IMR-90 (cell line): Measurements from ENCODE around the gene PHOX2A. TPM values are rescaled to one million over a fixed set of nuclear protein-coding genes. Genes with fewer than 3 reads are reported as not detected.

Experiments used
- ATAC-seq: fragments of 200-7000 bp; cut with Tn5 transposase; 2 replicates; pipeline ENCODE4 v1.9.1; 2020; ENCODE audit warnings: low read depth, mild to moderate bottlenecking, moderate library complexity
- BruUV-seq: library from RNA; stranded (reverse); fragments of 400-500 nt; replicated peaks from 2 replicates; lab custom pipeline; 2021; lab: Mats Ljungman, UMichigan
- CTCF ChIA-PET: fragments of 300-600 bp; formaldehyde crosslinking; extraction: SDS; loops from one replicate; lab custom pipeline; 2021; ENCODE audit warnings: antibody characterized with exemption; lab: Yijun Ruan, JAX
- POLR2A ChIA-PET: fragments of 300-600 bp; sonication (Branson Sonifier 250); formaldehyde crosslinking; loops from one replicate; lab custom pipeline; 2022; ENCODE audit warnings: antibody characterized with exemption; ENCODE audit not compliant: unreplicated experiment; lab: Charles Lee
- DNase-seq: peaks from one replicate; pipeline ENCODE4 v3.0.0; 2013
- H2AFZ ChIP-seq: replicated peaks from 2 replicates; pipeline ENCODE3; 2013; ENCODE audit warnings: low read length, mild to moderate bottlenecking; ENCODE audit not compliant: poor library complexity
- H2AK5ac ChIP-seq: 2 replicates; pipeline ENCODE4 v1.6.1; 2013; ENCODE audit warnings: low read depth, low read length, inconsistent platforms
- H2AK9ac ChIP-seq: replicated peaks from 2 replicates; pipeline ENCODE3; 2013; ENCODE audit warnings: mild to moderate bottlenecking, low read depth, low read length, moderate library complexity; ENCODE audit not compliant: poor library complexity
- H2BK120ac ChIP-seq: 2 replicates; pipeline ENCODE4 v1.6.1; 2013; ENCODE audit warnings: low read depth, low read length, inconsistent platforms
- H2BK15ac ChIP-seq: 3 replicates; pipeline ENCODE4 v1.6.1; 2013; ENCODE audit warnings: low read depth, low read length, inconsistent platforms
- H2BK20ac ChIP-seq: 2 replicates; pipeline ENCODE4 v1.6.1; 2013; ENCODE audit warnings: low read depth, mild to moderate bottlenecking, inconsistent platforms, low read length, moderate library complexity
- H2BK5ac ChIP-seq: 2 replicates; pipeline ENCODE4 v1.6.1; 2013; ENCODE audit warnings: mild to moderate bottlenecking, low read depth, low read length, inconsistent platforms; ENCODE audit not compliant: poor library complexity, severe bottlenecking
- H3K14ac ChIP-seq: replicated peaks from 2 replicates; pipeline ENCODE4 v1.6.1; 2013; ENCODE audit warnings: low read depth, low read length, inconsistent platforms
- H3K18ac ChIP-seq: 2 replicates; pipeline ENCODE4 v1.6.1; 2013; ENCODE audit warnings: low read depth, low read length, control low read depth
- H3K23ac ChIP-seq: 2 replicates; pipeline ENCODE4 v1.6.1; 2013; ENCODE audit warnings: low read depth, low read length, inconsistent platforms
- H3K27ac ChIP-seq: 2 replicates; pipeline ENCODE4 v1.5.1; 2013; ENCODE audit warnings: mild to moderate bottlenecking, control low read depth, low read length; ENCODE audit not compliant: insufficient read depth
- H3K27me3 ChIP-seq: 2 replicates; pipeline ENCODE4 v1.6.1; 2013; ENCODE audit warnings: low read length; ENCODE audit not compliant: control insufficient read depth, insufficient read depth
- H3K36me3 ChIP-seq: 2 replicates; pipeline ENCODE4 v1.6.1; 2013; ENCODE audit warnings: low read length, mixed read lengths; ENCODE audit not compliant: control insufficient read depth, insufficient read depth
- H3K4ac ChIP-seq: 2 replicates; pipeline ENCODE4 v1.6.1; 2013; ENCODE audit warnings: low read depth, low read length, inconsistent platforms
- H3K4me1 ChIP-seq: 2 replicates; pipeline ENCODE4 v1.6.1; 2013; ENCODE audit warnings: low read length, mixed read lengths; ENCODE audit not compliant: control insufficient read depth, insufficient read depth
- H3K4me2 ChIP-seq: 2 replicates; pipeline ENCODE4 v1.6.1; 2013; ENCODE audit warnings: low read depth, mild to moderate bottlenecking, control low read depth, low read length, moderate library complexity
- H3K4me3 ChIP-seq: 2 replicates; pipeline ENCODE4 v1.5.1; 2013; ENCODE audit warnings: low read depth, mild to moderate bottlenecking, control low read depth, low read length, moderate library complexity; ENCODE audit not compliant: insufficient read depth
- H3K56ac ChIP-seq: 2 replicates; pipeline ENCODE4 v1.6.1; 2013; ENCODE audit warnings: low read length, inconsistent platforms; ENCODE audit not compliant: insufficient read depth; ENCODE audit errors: extremely low read depth
- H3K79me1 ChIP-seq, 2 experiments: 2 replicates each; pipeline ENCODE4 v1.6.1; 2013; ENCODE audit warnings: low read length in 2 of 2, inconsistent platforms in 1 of 2, low read depth in 1 of 2
- H3K9ac ChIP-seq: 2 replicates; pipeline ENCODE4 v1.6.1; 2013; ENCODE audit warnings: low read depth, low read length, control low read depth
- H3K9me1 ChIP-seq: 2 replicates; pipeline ENCODE4 v1.6.1; 2013; ENCODE audit warnings: low read length, inconsistent platforms; ENCODE audit not compliant: insufficient read depth
- H3K9me3 ChIP-seq: 2 replicates; pipeline ENCODE4 v1.6.1; 2013; ENCODE audit warnings: low read length; ENCODE audit not compliant: control insufficient read depth, insufficient read depth
- H4K20me1 ChIP-seq: 2 replicates; pipeline ENCODE4 v1.6.1; 2013; ENCODE audit warnings: low read length, inconsistent platforms; ENCODE audit not compliant: insufficient read depth
- H4K5ac ChIP-seq: 2 replicates; pipeline ENCODE4 v1.6.1; 2013; ENCODE audit warnings: mild to moderate bottlenecking, low read depth, low read length, control low read depth
- H4K8ac ChIP-seq, 2 experiments: 2 replicates each; pipeline ENCODE4 v1.6.1; 2013; ENCODE audit warnings: low read depth in 2 of 2, low read length in 2 of 2, control low read depth in 1 of 2, inconsistent platforms in 1 of 2
- H4K91ac ChIP-seq: 2 replicates; pipeline ENCODE4 v1.6.1; 2013; ENCODE audit warnings: low read depth, low read length, inconsistent platforms; ENCODE audit not compliant: insufficient read depth
- BHLHE40 ChIP-seq: fragments of 150-350 bp; IDR thresholded peaks from 2 replicates; pipeline ENCODE4 v1.6.1; 2016; ENCODE audit warnings: mild to moderate bottlenecking, low read depth, low read length
- CEBPB ChIP-seq: IDR thresholded peaks from 2 replicates; pipeline ENCODE4 v1.6.1; 2012; ENCODE audit warnings: low read depth, low read length, improper control_type of control experiment
- CHD1 ChIP-seq: IDR thresholded peaks from 2 replicates; pipeline ENCODE4 v1.6.1; 2012; ENCODE audit warnings: low read depth, low read length, improper control_type of control experiment
- ELK1 ChIP-seq: fragments of 150-350 bp; IDR thresholded peaks from 2 replicates; pipeline ENCODE4 v1.6.1; 2016; ENCODE audit warnings: low read depth, mild to moderate bottlenecking, low read length, moderate library complexity, borderline replicate concordance
- FOS ChIP-seq: fragments of 150-350 bp; IDR thresholded peaks from 2 replicates; pipeline ENCODE4 v1.6.1; 2016; ENCODE audit warnings: low read depth, low read length
- MAFK ChIP-seq: IDR thresholded peaks from 2 replicates; pipeline ENCODE4 v1.6.1; 2012; ENCODE audit warnings: low read depth, low read length, improper control_type of control experiment
- MAZ ChIP-seq: IDR thresholded peaks from 2 replicates; pipeline ENCODE4 v1.6.1; 2012; ENCODE audit warnings: low read depth, mild to moderate bottlenecking, low read length, improper control_type of control experiment, moderate library complexity, borderline replicate concordance
- NFE2L2 ChIP-seq: fragments of 150-350 bp; IDR thresholded peaks from 2 replicates; pipeline ENCODE4 v1.6.1; 2016; ENCODE audit warnings: low read depth, mild to moderate bottlenecking, low read length
- POLR2A ChIP-seq: IDR thresholded peaks from 2 replicates; pipeline ENCODE4 v1.6.1; 2012; ENCODE audit warnings: mild to moderate bottlenecking, low read depth, low read length
- RAD21 ChIP-seq: IDR thresholded peaks from 2 replicates; pipeline ENCODE4 v1.6.1; 2012; ENCODE audit warnings: low read length, improper control_type of control experiment
- RCOR1 ChIP-seq: IDR thresholded peaks from 2 replicates; pipeline ENCODE4 v1.6.1; 2012; ENCODE audit warnings: mild to moderate bottlenecking, low read length, improper control_type of control experiment; ENCODE audit not compliant: insufficient replicate concordance
- RFX5 ChIP-seq: IDR thresholded peaks from 2 replicates; pipeline ENCODE4 v1.8.0; 2012; ENCODE audit warnings: low read depth, mild to moderate bottlenecking, low read length, moderate library complexity
- SMC3 ChIP-seq: fragments of 150-350 bp; IDR thresholded peaks from 2 replicates; pipeline ENCODE4 v1.6.1; 2016; ENCODE audit warnings: low read depth, mild to moderate bottlenecking, antibody characterized with exemption, low read length, moderate library complexity
- USF2 ChIP-seq: fragments of 150-350 bp; IDR thresholded peaks from 2 replicates; pipeline ENCODE4 v1.6.1; 2017; ENCODE audit warnings: mild to moderate bottlenecking, antibody characterized with exemption, low read length, low read depth
- WGBS, 2 experiments: methylation state at CpG; one replicate each; pipeline versions ENCODE4 v1.1.5 to v1.1.7; 2013; ENCODE audit warnings: missing lambda C conversion rate in 2 of 2; ENCODE audit not compliant: insufficient read length in 1 of 2; ENCODE audit errors: extremely low coverage in 2 of 2; 5-methylcytosine and 5-hydroxymethylcytosine counted together
- dilution Hi-C: fragments of 300-500 bp; cut with HindIII; formaldehyde crosslinking; loops from one replicate; pipeline ENCODE4 v1.14.3; 2018; ENCODE audit warnings: low sequenced_read_pairs; ENCODE audit not compliant: unreplicated experiment
- in situ Hi-C: fragments of 300-500 bp; cut with MboI; formaldehyde crosslinking; loops from 3 replicates; pipeline ENCODE4 v1.14.3; 2019; ENCODE audit warnings: low sequenced_read_pairs, inconsistent platforms, mixed read lengths
- intact Hi-C: fragments of 100-400 bp; cut with micrococcal nuclease; formaldehyde crosslinking; loops from 2 replicates; pipeline ENCODE4 v1.10.0; 2022
- polyA plus RNA-seq, 3 experiments: library from polyadenylated mRNA; depleted of rRNA; stranded (reverse); fragments of >200 nt; gene quantifications; 2 replicates each; pipeline ENCODE4 v1.2.3, GENCODE V29; 2012; ENCODE audit warnings: low replicate concordance in 1 of 3
- total RNA-seq: library from RNA; depleted of rRNA; stranded (reverse); fragments of >200 nt; gene quantifications from 2 replicates; pipeline ENCODE4 v1.2.3, GENCODE V29; 2012

The PHOX2A gene
- total and polyA plus RNA-seq, 2 of the 4 experiments (the other 2 are of a cell fraction): not detected

GRCh38 chr11:72209101-72209500 is 34.9 kb downstream of the PHOX2A start:
- H3K27ac ChIP-seq: no peak overlapping the region
- no peak for ATAC-seq

More at GRCh38 chr11:72209101-72209500, 34.9 kb downstream of the PHOX2A start:
- no peaks in the 10 kb centered on the region for H4K20me1 ChIP-seq
- no peaks in the 10 kb centered on the region for H3K79me1 ChIP-seq
- no peak overlapping the region for H4K91ac ChIP-seq
- no peak overlapping the region for H3K18ac ChIP-seq
- H3K4me2 ChIP-seq: no peak overlapping the region
- no peak overlapping the region for H2AK9ac ChIP-seq
- H2BK5ac ChIP-seq: no peak overlapping the region
- dilution Hi-C loops (no loop called here), in situ Hi-C loops (no loop called here), intact Hi-C loops (no loop called here)
- no peak for TF ChIP-seq RAD21
- TF ChIP-seq USF2: no peak
- no peak for TF ChIP-seq RCOR1
- no peak for TF ChIP-seq ELK1
- no peak for TF ChIP-seq CEBPB
- no peak for TF ChIP-seq NFE2L2
- TF ChIP-seq POLR2A: no peak
- TF ChIP-seq MAZ: no peak
- TF ChIP-seq MAFK: no peak
- no peak for TF ChIP-seq FOS
- no peak for TF ChIP-seq RFX5
- TF ChIP-seq SMC3: no peak
- TF ChIP-seq BHLHE40: no peak
- TF ChIP-seq CHD1: no peak
- no peaks in the 10 kb centered on the region for H3K36me3 ChIP-seq
- no peak overlapping the region for H2BK20ac ChIP-seq
- ChIA-PET CTCF (interaction anchor here (0.5 kb wide), 1 partner anchor 13 kb away, joined by 3 read pairs; no protein-coding TSS in a partner anchor), POLR2A (no interaction called here)
- H3K23ac ChIP-seq: no peak overlapping the region
- H3K27me3 ChIP-seq: peaks cover 14% of the 10 kb centered on the region; the same call in 1 of the 2 replicates
- DNase-seq: no peak
- no TSS peak for BruUV-seq
- H3K4me1 ChIP-seq: no peaks in the 10 kb centered on the region
- no peaks in the 10 kb centered on the region for H3K9me1 ChIP-seq
- H4K5ac ChIP-seq: no peak overlapping the region
- no peak overlapping the region for H3K4me3 ChIP-seq
- H3K9ac ChIP-seq: no peak overlapping the region
- H3K4ac ChIP-seq: no peak overlapping the region
- H4K8ac ChIP-seq: no peak overlapping the region
- H2BK120ac ChIP-seq: no peak overlapping the region
- no peak overlapping the region for H3K56ac ChIP-seq
- H3K14ac ChIP-seq: no peak overlapping the region
- WGBS, 2 experiments: no CpG with 5 or more reads among the region's 4 CpGs
- H2AFZ ChIP-seq: no peak overlapping the region
- no peak overlapping the region for H2BK15ac ChIP-seq
- no peak overlapping the region for H2AK5ac ChIP-seq
- H3K9me3 ChIP-seq: peaks cover 3% of the 10 kb centered on the region; the same call in 1 of the 2 replicates
